Measurements from ENCODE around the gene STX5. TPM values are rescaled to one million over a fixed set of nuclear protein-coding genes. Genes with fewer than 3 reads are reported as not detected.

The STX5 gene
- total and polyA plus RNA-seq, 10 of the 15 experiments (the other 5 are each of a cell fraction or from before 2014, with no cell fraction given), result 3.8 to 35.4 (median 27.4) TPM

DNA sequence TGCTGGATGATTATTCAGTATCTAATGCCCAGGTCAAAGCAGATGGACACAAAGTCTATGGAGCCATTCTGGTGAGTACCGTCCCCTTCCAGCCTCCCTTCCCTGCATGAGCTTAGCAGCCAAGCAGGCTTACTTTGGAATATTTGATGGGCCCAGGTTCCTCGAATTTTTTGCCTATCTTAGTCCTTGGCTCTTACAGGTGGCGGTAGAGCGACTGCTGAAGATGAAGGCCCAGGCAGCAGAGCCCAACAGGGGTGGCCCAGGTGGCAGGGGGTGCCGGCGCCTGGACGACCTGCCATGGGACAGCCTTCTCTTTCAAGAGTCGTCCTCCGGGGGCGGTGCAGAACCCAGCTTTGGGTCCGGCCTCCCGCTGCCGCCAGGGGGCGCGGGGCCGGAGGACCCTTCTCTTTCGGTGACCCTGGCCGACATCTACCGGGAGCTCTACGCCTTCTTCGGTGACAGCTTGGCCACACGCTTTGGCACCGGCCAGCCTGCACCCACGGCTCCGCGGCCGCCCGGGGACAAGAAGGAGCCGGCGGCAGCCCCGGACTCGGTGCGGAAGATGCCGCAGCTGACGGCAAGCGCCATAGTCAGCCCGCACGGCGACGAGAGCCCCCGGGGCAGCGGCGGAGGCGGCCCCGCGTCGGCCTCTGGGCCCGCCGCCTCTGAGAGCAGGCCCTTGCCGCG is 45.4 kb downstream of the STX5 start:
- POLR2A ChIA-PET, result interaction anchor here (0.9 to 6.0 kb wide), 19 partner anchors 8 to 115 kb away, joined by 3 to 53 read pairs (median 7); partner anchors contain the start of genes HNRNPUL2, LBHD1, POLR2G and SLC3A2
- under 1% methylated on average over 51 of the region's 51 CpGs for WGBS (ENCODE audit: insufficient coverage, insufficient replicate concordance, low lambda C conversion rate, missing lambda C conversion rate)
- H3K4me3 ChIP-seq, result peak overlapping the region; percentile 95
- H3K4me2 ChIP-seq (ENCODE audit: control insufficient read depth, insufficient read depth), result peak overlapping the region; percentile 95
- H3K36me3 ChIP-seq (ENCODE audit: control insufficient read depth in 2 of 2, insufficient read depth in 2 of 2, low read length in 1 of 2), result peaks cover 5 to 14% of the 10 kb centered on the region in 2 experiments
- H3K27ac ChIP-seq (ENCODE audit: control insufficient read depth, insufficient read depth), result peak overlapping the region; percentile 64
- ATAC-seq (peak; percentile 86), FAIRE-seq (peak; percentile 81), DNase-seq (ENCODE audit: low read depth, low spot score) (no peak)
- peaks cover 6% of the 10 kb centered on the region for H3K4me1 ChIP-seq (ENCODE audit: control insufficient read depth, insufficient read depth, low read length)
- RAD21 ChIA-PET (ENCODE audit: unreplicated experiment), result interaction anchor here (0.6 to 3.8 kb wide), 25 partner anchors 9 to 392 kb away, joined by 3 to 57 read pairs (median 5); partner anchors contain the start of genes C11orf98, CSKMT, HNRNPUL2 and LBHD1
- in situ Hi-C loops (cut with MboI), result no loop called here
- CTCF ChIA-PET, result interaction anchor here (0.5 to 6.6 kb wide), 42 partner anchors 11 to 392 kb away, joined by 3 to 131 read pairs (median 5); partner anchors contain the start of genes BSCL2, GNG3, HNRNPUL2 and POLR2G
- H4K20me1 ChIP-seq (ENCODE audit: control insufficient read depth, insufficient read depth), result no peaks in the 10 kb centered on the region
- no peaks in the 10 kb centered on the region for H3K9me3 ChIP-seq (replicated peaks; ENCODE audit: control insufficient read depth, insufficient read depth, low read length)
- BruUV-seq (replicated peaks), result no TSS peak
- peaks cover 39% of the 10 kb centered on the region for H3K79me2 ChIP-seq (ENCODE audit: control insufficient read depth, insufficient read depth, low read length)
- peak overlapping the region; percentile 31 for H2AFZ ChIP-seq (ENCODE audit: control insufficient read depth, low read depth, low read length)
- SMC1A ChIA-PET (ENCODE audit: uncharacterized antibody, unreplicated experiment), result interaction anchor here (0.9 to 4.2 kb wide), 18 partner anchors 11 to 362 kb away, joined by 3 to 33 read pairs (median 4); partner anchors contain the start of genes POLR2G, SLC3A2, TAF6L and WDR74
- peak overlapping the region; percentile 77 for H3K9ac ChIP-seq (ENCODE audit: control insufficient read depth, insufficient read depth, low read length)
- no peaks in the 10 kb centered on the region for H3K27me3 ChIP-seq (replicated peaks in 1 of 2; ENCODE audit: control insufficient read depth in 2 of 2, insufficient read depth in 2 of 2, low read length in 1 of 2)
- intact Hi-C loops (cut with micrococcal nuclease; ENCODE audit: unreplicated experiment), result loop anchor here (1.0 to 5.0 kb wide), 5 partner anchors 16 to 96 kb away; partner anchors contain the start of genes NXF1, SLC3A2, TAF6L and WDR74
- no peak for TF ChIP-seq NR2C2 (IDR thresholded peaks at IDR 0.05; ENCODE audit: borderline replicate concordance, control insufficient read depth, insufficient read length, low read depth)
- no peak for TF ChIP-seq EZH2 (IDR thresholded peaks at IDR 0.05; ENCODE audit: borderline replicate concordance, control insufficient read depth, low read depth, low read length)
- TF ChIP-seq, protein P1, sequence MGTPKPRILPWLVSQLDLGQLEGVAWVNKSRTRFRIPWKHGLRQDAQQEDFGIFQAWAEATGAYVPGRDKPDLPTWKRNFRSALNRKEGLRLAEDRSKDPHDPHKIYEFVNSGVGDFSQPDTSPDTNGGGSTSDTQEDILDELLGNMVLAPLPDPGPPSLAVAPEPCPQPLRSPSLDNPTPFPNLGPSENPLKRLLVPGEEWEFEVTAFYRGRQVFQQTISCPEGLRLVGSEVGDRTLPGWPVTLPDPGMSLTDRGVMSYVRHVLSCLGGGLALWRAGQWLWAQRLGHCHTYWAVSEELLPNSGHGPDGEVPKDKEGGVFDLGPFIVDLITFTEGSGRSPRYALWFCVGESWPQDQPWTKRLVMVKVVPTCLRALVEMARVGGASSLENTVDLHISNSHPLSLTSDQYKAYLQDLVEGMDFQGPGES (IDR thresholded peaks at IDR 0.05), result no peak
- TF ChIP-seq, protein P2, sequence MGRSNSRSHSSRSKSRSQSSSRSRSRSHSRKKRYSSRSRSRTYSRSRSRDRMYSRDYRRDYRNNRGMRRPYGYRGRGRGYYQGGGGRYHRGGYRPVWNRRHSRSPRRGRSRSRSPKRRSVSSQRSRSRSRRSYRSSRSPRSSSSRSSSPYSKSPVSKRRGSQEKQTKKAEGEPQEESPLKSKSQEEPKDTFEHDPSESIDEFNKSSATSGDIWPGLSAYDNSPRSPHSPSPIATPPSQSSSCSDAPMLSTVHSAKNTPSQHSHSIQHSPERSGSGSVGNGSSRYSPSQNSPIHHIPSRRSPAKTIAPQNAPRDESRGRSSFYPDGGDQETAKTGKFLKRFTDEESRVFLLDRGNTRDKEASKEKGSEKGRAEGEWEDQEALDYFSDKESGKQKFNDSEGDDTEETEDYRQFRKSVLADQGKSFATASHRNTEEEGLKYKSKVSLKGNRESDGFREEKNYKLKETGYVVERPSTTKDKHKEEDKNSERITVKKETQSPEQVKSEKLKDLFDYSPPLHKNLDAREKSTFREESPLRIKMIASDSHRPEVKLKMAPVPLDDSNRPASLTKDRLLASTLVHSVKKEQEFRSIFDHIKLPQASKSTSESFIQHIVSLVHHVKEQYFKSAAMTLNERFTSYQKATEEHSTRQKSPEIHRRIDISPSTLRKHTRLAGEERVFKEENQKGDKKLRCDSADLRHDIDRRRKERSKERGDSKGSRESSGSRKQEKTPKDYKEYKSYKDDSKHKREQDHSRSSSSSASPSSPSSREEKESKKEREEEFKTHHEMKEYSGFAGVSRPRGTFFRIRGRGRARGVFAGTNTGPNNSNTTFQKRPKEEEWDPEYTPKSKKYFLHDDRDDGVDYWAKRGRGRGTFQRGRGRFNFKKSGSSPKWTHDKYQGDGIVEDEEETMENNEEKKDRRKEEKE (IDR thresholded peaks at IDR 0.05), result peak; percentile 56; the same call in 1 of the 2 replicates
- TF ChIP-seq MTA2 (IDR thresholded peaks at IDR 0.05; ENCODE audit: low read depth), result no peak
- peak; percentile 7; the same call in 1 of the 2 replicates for TF ChIP-seq POLR2A (IDR thresholded peaks at IDR 0.05; ENCODE audit: low read depth, low read length)
- TF ChIP-seq CBX5 (IDR thresholded peaks at IDR 0.05; ENCODE audit: low read depth), result peak; percentile 41; the same call in 1 of the 2 replicates
- TF ChIP-seq TCF12 (IDR thresholded peaks at IDR 0.05; ENCODE audit: low read depth, low read length), result 0 out of 2 replicates have a peak, but pooled peaks have one; percentile 29
- TF ChIP-seq JUND (IDR thresholded peaks at IDR 0.05; ENCODE audit: low read depth, low read length), result no peak
- TF ChIP-seq SMARCA5 (IDR thresholded peaks at IDR 0.05), result peak; percentile 98; the same call in 1 of the 2 replicates
- TF ChIP-seq TARDBP (IDR thresholded peaks at IDR 0.05; ENCODE audit: borderline replicate concordance), result no peak
- TF ChIP-seq, protein P3, sequence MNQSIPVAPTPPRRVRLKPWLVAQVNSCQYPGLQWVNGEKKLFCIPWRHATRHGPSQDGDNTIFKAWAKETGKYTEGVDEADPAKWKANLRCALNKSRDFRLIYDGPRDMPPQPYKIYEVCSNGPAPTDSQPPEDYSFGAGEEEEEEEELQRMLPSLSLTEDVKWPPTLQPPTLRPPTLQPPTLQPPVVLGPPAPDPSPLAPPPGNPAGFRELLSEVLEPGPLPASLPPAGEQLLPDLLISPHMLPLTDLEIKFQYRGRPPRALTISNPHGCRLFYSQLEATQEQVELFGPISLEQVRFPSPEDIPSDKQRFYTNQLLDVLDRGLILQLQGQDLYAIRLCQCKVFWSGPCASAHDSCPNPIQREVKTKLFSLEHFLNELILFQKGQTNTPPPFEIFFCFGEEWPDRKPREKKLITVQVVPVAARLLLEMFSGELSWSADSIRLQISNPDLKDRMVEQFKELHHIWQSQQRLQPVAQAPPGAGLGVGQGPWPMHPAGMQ (IDR thresholded peaks at IDR 0.05; ENCODE audit: borderline replicate concordance), result no peak
- TF ChIP-seq, protein P4, sequence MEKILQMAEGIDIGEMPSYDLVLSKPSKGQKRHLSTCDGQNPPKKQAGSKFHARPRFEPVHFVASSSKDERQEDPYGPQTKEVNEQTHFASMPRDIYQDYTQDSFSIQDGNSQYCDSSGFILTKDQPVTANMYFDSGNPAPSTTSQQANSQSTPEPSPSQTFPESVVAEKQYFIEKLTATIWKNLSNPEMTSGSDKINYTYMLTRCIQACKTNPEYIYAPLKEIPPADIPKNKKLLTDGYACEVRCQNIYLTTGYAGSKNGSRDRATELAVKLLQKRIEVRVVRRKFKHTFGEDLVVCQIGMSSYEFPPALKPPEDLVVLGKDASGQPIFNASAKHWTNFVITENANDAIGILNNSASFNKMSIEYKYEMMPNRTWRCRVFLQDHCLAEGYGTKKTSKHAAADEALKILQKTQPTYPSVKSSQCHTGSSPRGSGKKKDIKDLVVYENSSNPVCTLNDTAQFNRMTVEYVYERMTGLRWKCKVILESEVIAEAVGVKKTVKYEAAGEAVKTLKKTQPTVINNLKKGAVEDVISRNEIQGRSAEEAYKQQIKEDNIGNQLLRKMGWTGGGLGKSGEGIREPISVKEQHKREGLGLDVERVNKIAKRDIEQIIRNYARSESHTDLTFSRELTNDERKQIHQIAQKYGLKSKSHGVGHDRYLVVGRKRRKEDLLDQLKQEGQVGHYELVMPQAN (conservative IDR thresholded peaks at IDR 0.05), result 0 out of 2 replicates have a peak, but pooled peaks have one; percentile 83
- no peak for TF ChIP-seq ZZZ3 (IDR thresholded peaks at IDR 0.05; ENCODE audit: control insufficient read depth, insufficient read length, low read depth)
- no peak for TF ChIP-seq JUNB (IDR thresholded peaks at IDR 0.05)
- no peak for TF ChIP-seq ZNF274 (IDR thresholded peaks at IDR 0.05; ENCODE audit: insufficient read depth, insufficient read length)
